Uterus (tissue), 2 donors: ENCODE results near the gene CDH13.

Experiments used
- CTCF ChIP-seq, 4 experiments: fragments of 200-600 bp in 2 of 4; fragments of 450-650 bp in 2 of 4; sonication (generic) in 2 of 4; IDR thresholded peaks; one replicate each; pipeline ENCODE4 v1.5.1; 2016 to 2019; ENCODE audit warnings: antibody characterized with exemption in 4 of 4, mild to moderate bottlenecking in 2 of 4, moderate library complexity in 1 of 4
- POLR2A ChIP-seq, 2 donors: fragments of 450-650 bp; IDR thresholded peaks; one replicate each; pipeline ENCODE4 v1.6.1; 2016; ENCODE audit warnings: antibody characterized with exemption in 2 of 2, mild to moderate bottlenecking in 1 of 2, moderate library complexity in 1 of 2

GRCh38 chr16:82859662-82860061, 232.9 kb downstream of the CDH13 start:
- TF ChIP-seq CTCF (IDR thresholded peaks at IDR 0.05) = no peak
- no peak for TF ChIP-seq POLR2A (IDR thresholded peaks at IDR 0.05)
